ENCODE measurements around the gene GADD45GIP1. TPM values are rescaled to one million over a fixed set of nuclear protein-coding genes. Genes with fewer than 3 reads are reported as not detected.

The GADD45GIP1 gene
- total RNA-seq, 1 experiment from 2014 or later: 35.9 TPM

DNA sequence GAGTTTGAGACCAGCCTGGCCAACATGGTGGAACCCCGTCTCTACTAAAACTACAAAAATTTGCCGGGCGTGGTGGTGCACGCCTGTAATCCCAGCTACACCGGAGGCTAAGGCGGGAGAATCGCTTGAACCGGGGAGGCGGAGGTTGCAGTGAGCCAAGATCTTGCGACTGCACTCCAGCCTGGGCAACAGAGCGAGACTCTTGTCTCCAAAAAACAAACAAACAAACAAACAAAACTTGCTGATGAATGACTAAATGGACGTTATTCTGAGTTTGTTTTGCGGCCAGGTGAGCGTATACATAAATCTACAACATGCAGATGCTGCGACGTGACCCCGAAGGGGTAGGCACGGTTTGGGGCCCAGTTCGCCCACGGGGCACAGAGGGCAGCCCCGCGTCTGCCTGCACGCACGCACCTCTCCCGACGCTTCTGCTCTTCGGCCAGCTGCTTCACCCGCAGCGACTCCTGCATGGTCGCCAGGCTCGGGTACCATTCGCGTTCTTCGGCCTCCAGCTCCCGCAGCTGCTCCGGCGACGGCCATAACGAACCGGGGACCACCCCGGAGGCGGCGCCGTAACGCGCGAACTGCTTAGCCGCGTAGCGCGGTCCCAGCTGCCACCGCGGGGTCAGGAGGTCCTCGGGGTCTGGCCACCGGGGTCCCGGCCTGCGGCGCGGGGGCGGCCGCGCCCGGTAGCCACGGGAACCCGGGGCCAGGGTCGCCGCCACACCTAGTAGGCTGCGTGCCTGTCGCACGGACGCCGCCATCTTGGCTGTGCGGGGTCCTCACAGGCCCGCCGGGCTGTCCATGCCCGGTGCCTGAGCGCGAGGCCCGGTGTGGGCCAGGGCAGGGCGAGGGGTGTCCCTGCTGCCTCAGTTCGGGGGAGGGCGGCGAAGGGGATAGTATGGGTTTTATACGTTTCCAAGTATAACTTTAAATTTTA lies at the start of gene GADD45GIP1 (continued):
- TF ChIP-seq, protein P1, sequence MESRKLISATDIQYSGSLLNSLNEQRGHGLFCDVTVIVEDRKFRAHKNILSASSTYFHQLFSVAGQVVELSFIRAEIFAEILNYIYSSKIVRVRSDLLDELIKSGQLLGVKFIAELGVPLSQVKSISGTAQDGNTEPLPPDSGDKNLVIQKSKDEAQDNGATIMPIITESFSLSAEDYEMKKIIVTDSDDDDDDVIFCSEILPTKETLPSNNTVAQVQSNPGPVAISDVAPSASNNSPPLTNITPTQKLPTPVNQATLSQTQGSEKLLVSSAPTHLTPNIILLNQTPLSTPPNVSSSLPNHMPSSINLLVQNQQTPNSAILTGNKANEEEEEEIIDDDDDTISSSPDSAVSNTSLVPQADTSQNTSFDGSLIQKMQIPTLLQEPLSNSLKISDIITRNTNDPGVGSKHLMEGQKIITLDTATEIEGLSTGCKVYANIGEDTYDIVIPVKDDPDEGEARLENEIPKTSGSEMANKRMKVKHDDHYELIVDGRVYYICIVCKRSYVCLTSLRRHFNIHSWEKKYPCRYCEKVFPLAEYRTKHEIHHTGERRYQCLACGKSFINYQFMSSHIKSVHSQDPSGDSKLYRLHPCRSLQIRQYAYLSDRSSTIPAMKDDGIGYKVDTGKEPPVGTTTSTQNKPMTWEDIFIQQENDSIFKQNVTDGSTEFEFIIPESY (IDR thresholded peaks at IDR 0.05; ENCODE audit: extremely low read depth, insufficient replicate concordance, low read length): peak; percentile 39
- TF ChIP-seq TCF7L2 (IDR thresholded peaks at IDR 0.05; ENCODE audit: borderline replicate concordance, extremely low read depth, insufficient read depth, insufficient read length): no peak
- no peak for TF ChIP-seq EZH2 (IDR thresholded peaks at IDR 0.05)
- TF ChIP-seq CEBPB (IDR thresholded peaks at IDR 0.05; ENCODE audit: low read depth): no peak
- no peak for TF ChIP-seq RAD21 (IDR thresholded peaks at IDR 0.05; ENCODE audit: low read depth)
- no peak for TF ChIP-seq SRF (IDR thresholded peaks at IDR 0.05; ENCODE audit: low read depth)

DNA sequence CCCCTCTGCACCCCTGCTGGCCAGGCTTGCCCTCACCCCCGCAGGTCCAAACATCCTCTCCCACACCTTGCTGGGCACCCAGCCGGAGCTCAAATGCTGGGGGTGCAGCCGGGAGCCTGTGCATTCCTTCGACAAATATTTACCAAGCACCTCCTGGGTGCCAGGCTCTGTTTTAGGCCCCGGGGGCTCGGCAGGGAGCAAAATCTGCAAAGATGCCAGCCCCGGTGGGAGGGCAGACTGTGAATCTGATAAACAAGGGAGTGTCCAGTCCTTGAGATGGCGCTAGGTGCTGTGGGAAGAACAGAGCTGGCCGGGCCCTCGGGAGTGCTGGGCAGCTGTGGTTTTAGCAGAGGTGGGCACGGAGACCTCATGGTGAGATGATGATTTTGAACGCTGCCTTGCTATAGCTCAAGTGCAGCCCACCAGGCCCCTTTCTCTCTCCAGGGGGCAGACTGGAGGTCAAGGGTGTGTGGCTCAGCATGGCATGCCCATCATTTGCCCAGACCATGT lies 48.9 kb upstream of the GADD45GIP1 start:
- intact Hi-C loops (cut with micrococcal nuclease): no loop called here
- ATAC-seq (no peak), DNase-seq (ENCODE audit: low read depth, low spot score) (no peak)
- peaks cover 0 to 5% of the 10 kb centered on the region in 2 experiments; a peak in 2 of 4 replicates for H3K4me1 ChIP-seq (ENCODE audit: control insufficient read depth in 1 of 2, insufficient read depth in 2 of 2, low read length in 2 of 2)
- no TSS peak for BruUV-seq (replicated peaks)
- no peak overlapping the region for H3K9ac ChIP-seq (ENCODE audit: low read length)
- no peak overlapping the region for H3K4me2 ChIP-seq (ENCODE audit: low read length)
- H4K20me1 ChIP-seq (ENCODE audit: insufficient read depth): no peaks in the 10 kb centered on the region
- no peaks in the 10 kb centered on the region for H3K79me2 ChIP-seq (ENCODE audit: insufficient read depth, low read length)
- H3K4me3 ChIP-seq (replicated peaks in 1 of 2; ENCODE audit: low read depth in 1 of 2, low read length in 2 of 2): no peak overlapping the region
- H3K27ac ChIP-seq (ENCODE audit: low read depth, low read length): no peak overlapping the region
- H3K9me3 ChIP-seq (ENCODE audit: control insufficient read depth in 1 of 2, insufficient read depth in 1 of 2, low read depth in 1 of 2, low read length in 2 of 2): no peaks in the 10 kb centered on the region
- no peaks in the 10 kb centered on the region for H3K27me3 ChIP-seq (ENCODE audit: insufficient read depth, low read length)
- no peak overlapping the region for H2AFZ ChIP-seq (ENCODE audit: low read depth, low read length, poor library complexity, severe bottlenecking)
- H3K36me3 ChIP-seq (ENCODE audit: control insufficient read depth in 1 of 2, insufficient read depth in 2 of 2, low read length in 2 of 2): no peaks in the 10 kb centered on the region
- RAD21 ChIA-PET (ENCODE audit: low non-redundant PET in 1 of 2, low total read pairs in 2 of 2, uncharacterized antibody in 2 of 2, unreplicated experiment in 2 of 2): no interaction called here
- no peaks in the 10 kb centered on the region for H3K9me2 ChIP-seq (ENCODE audit: insufficient read depth)
- POLR2A ChIA-PET: interaction anchor here (0.7 kb wide), 1 partner anchor 12 kb away, joined by 6 read pairs; no protein-coding TSS in a partner anchor
- TF ChIP-seq, protein P2, sequence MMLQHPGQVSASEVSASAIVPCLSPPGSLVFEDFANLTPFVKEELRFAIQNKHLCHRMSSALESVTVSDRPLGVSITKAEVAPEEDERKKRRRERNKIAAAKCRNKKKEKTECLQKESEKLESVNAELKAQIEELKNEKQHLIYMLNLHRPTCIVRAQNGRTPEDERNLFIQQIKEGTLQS (IDR thresholded peaks at IDR 0.05): no peak
- TF ChIP-seq ZFX (IDR thresholded peaks at IDR 0.05): no peak
- no peak for TF ChIP-seq YY1 (IDR thresholded peaks at IDR 0.05; ENCODE audit: extremely low read depth, insufficient replicate concordance, low read depth, low read length)
- no peak for TF ChIP-seq SP1 (IDR thresholded peaks at IDR 0.05; ENCODE audit: low read depth)
- no peak for TF ChIP-seq EZH2 (IDR thresholded peaks at IDR 0.05)
- no peak for TF ChIP-seq CBX3 (IDR thresholded peaks at IDR 0.05; ENCODE audit: low read depth)
- no peak for TF ChIP-seq TCF7L2 (IDR thresholded peaks at IDR 0.05; ENCODE audit: borderline replicate concordance, extremely low read depth, insufficient read depth, insufficient read length)
- TF ChIP-seq, protein P3, sequence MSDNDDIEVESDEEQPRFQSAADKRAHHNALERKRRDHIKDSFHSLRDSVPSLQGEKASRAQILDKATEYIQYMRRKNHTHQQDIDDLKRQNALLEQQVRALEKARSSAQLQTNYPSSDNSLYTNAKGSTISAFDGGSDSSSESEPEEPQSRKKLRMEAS (IDR thresholded peaks at IDR 0.05): no peak
- no peak for TF ChIP-seq ZNF274 (IDR thresholded peaks at IDR 0.05; ENCODE audit: low read depth, low read length)
- TF ChIP-seq JUND (IDR thresholded peaks at IDR 0.05): no peak
- TF ChIP-seq, protein P4, sequence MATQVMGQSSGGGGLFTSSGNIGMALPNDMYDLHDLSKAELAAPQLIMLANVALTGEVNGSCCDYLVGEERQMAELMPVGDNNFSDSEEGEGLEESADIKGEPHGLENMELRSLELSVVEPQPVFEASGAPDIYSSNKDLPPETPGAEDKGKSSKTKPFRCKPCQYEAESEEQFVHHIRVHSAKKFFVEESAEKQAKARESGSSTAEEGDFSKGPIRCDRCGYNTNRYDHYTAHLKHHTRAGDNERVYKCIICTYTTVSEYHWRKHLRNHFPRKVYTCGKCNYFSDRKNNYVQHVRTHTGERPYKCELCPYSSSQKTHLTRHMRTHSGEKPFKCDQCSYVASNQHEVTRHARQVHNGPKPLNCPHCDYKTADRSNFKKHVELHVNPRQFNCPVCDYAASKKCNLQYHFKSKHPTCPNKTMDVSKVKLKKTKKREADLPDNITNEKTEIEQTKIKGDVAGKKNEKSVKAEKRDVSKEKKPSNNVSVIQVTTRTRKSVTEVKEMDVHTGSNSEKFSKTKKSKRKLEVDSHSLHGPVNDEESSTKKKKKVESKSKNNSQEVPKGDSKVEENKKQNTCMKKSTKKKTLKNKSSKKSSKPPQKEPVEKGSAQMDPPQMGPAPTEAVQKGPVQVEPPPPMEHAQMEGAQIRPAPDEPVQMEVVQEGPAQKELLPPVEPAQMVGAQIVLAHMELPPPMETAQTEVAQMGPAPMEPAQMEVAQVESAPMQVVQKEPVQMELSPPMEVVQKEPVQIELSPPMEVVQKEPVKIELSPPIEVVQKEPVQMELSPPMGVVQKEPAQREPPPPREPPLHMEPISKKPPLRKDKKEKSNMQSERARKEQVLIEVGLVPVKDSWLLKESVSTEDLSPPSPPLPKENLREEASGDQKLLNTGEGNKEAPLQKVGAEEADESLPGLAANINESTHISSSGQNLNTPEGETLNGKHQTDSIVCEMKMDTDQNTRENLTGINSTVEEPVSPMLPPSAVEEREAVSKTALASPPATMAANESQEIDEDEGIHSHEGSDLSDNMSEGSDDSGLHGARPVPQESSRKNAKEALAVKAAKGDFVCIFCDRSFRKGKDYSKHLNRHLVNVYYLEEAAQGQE (IDR thresholded peaks at IDR 0.05; ENCODE audit: low read depth): no peak
- CTCF ChIA-PET: interaction anchor here (1.1 kb wide), 1 partner anchor 55 kb away, joined by 5 read pairs; no protein-coding TSS in a partner anchor
